Stimulated activated CD8-positive, alpha-beta memory T cell treated with anti-CD3 and anti-CD28 coated beads, Interleukin-4, amount 100 ng/mL, for 4 hours (primary cell): ENCODE measurements around the gene OR10A2.
"Not testable (repeated sequence)": the region's sequence is repeated elsewhere in the genome, so short reads cannot be mapped to it uniquely, and the experiment has no call there.

Experiments
- DNase-seq, 2 donors: peaks; one replicate each; pipeline ENCODE4 v3.0.0-alpha.2; 2020; ENCODE audit warnings: low read depth in 2 of 2, low spot score in 1 of 2

OR10A2 gene

GRCh38 chr11:6887711-6888110, 24.9 kb downstream of the OR10A2 start:
- DNase-seq: not testable (repeated sequence)

- DNase-seq: no peak
These were observed 26.0 kb downstream of the OR10A2 start for GRCh38 chr11:6888830-6889229.

- DNase-seq: no peak
These were observed 27.0 kb downstream of the OR10A2 start for GRCh38 chr11:6889835-6890234.

- no peak for DNase-seq
These were observed 29.5 kb downstream of the OR10A2 start, which contains the start of gene OR2D2 for GRCh38 chr11:6892400-6892799. TSS of gene OR2D2 (minus strand) at chr11:6892500. CDS start at chr11:6892500, 0 bp downstream.

- DNase-seq: no peak
These were observed 31.2 kb downstream of the OR10A2 start for GRCh38 chr11:6894097-6894496.

- no peak for DNase-seq
These were observed 32.2 kb downstream of the OR10A2 start for GRCh38 chr11:6895010-6895409.

- DNase-seq: no peak
These were observed 36.1 kb downstream of the OR10A2 start for GRCh38 chr11:6898911-6899310.

GRCh38 chr11:6900327-6900999, 37.6 kb downstream of the OR10A2 start:
- no peak for DNase-seq

GRCh38 chr11:6904804-6905203, 41.9 kb downstream of the OR10A2 start:
- not testable (repeated sequence) for DNase-seq

GRCh38 chr11:6911378-6911777, 48.5 kb downstream of the OR10A2 start:
- DNase-seq: no peak

- no peak for DNase-seq
These were observed 49.1 kb downstream of the OR10A2 start for GRCh38 chr11:6911948-6912347.

- no peak for DNase-seq
These were observed 56.8 kb downstream of the OR10A2 start for GRCh38 chr11:6919698-6920097.

GRCh38 chr11:6920702-6921101, 57.8 kb downstream of the OR10A2 start, which contains the start of gene OR2D3:
TSS of gene OR2D3 (plus strand) at chr11:6921002. CDS start at chr11:6921002, 0 bp downstream.
- no peak for DNase-seq
